HG03521 (cell line): ENCODE data around the gene CNGA4.
"Not testable (repeated sequence)": the region's sequence is repeated elsewhere in the genome, so short reads cannot be mapped to it uniquely, and the experiment has no call there.

Experiments used
- ATAC-seq: cut with Tn5 transposase; IDR thresholded peaks from one replicate; pipeline ENCODE4 v1.9.1; 2021; ENCODE audit warnings: mild to moderate bottlenecking, moderate library complexity; ENCODE audit not compliant: unreplicated experiment

The CNGA4 gene

GRCh38 chr11:6260207-6260726, 21.4 kb downstream of the CNGA4 start:
- no peak for ATAC-seq

GRCh38 chr11:6263662-6264061, 24.8 kb downstream of the CNGA4 start:
- ATAC-seq, result no peak

- no peak for ATAC-seq
Measured at GRCh38 chr11:6268820-6269219, 29.9 kb downstream of the CNGA4 start.

GRCh38 chr11:6269994-6270393, 31.1 kb downstream of the CNGA4 start:
- ATAC-seq, result no peak

GRCh38 chr11:6270584-6271246, 31.8 kb downstream of the CNGA4 start:
- ATAC-seq, result no peak

GRCh38 chr11:6271598-6271997, 32.7 kb downstream of the CNGA4 start:
- ATAC-seq, result no peak

- ATAC-seq, result no peak
Measured at GRCh38 chr11:6273188-6273587, 34.3 kb downstream of the CNGA4 start.

GRCh38 chr11:6280809-6281208, 41.9 kb downstream of the CNGA4 start:
- ATAC-seq, result not testable (repeated sequence)

GRCh38 chr11:6283453-6284023, 44.6 kb downstream of the CNGA4 start:
- ATAC-seq, result no peak

GRCh38 chr11:6284250-6284649, 45.4 kb downstream of the CNGA4 start:
- no peak for ATAC-seq

- no peak for ATAC-seq
Measured at GRCh38 chr11:6285019-6285418, 46.1 kb downstream of the CNGA4 start.
